GM18517 (cell line): ENCODE results near the gene TNIP1.
A peak's percentile ranks its signal among the peaks of the same experiment; 100 is the strongest.

Experiments
- ATAC-seq: cut with Tn5 transposase; IDR thresholded peaks from one replicate; pipeline ENCODE4 v1.9.1; 2021; ENCODE audit warnings: mild to moderate bottlenecking, moderate library complexity; ENCODE audit not compliant: unreplicated experiment

The TNIP1 gene

GRCh38 chr5:151085517-151086041 is 4.7 kb upstream of the TNIP1 start:
- ATAC-seq, result no peak

GRCh38 chr5:151084363-151084762 is 3.5 kb upstream of the TNIP1 start:
- no peak for ATAC-seq

GRCh38 chr5:151083081-151083676 is 2.3 kb upstream of the TNIP1 start:
- no peak for ATAC-seq

GRCh38 chr5:151082282-151082902 is 1.6 kb upstream of the TNIP1 start:
- no peak for ATAC-seq

GRCh38 chr5:151081431-151082281 is 822 bp upstream of the TNIP1 start:
- ATAC-seq, result no peak

- ATAC-seq, result no peak
Measured at GRCh38 chr5:151079838-151080612, 809 bp downstream of the TNIP1 start.

- peak; percentile 50 for ATAC-seq
Measured at GRCh38 chr5:151078490-151079262, 2.2 kb downstream of the TNIP1 start.

- ATAC-seq, result no peak
Measured at GRCh38 chr5:151077967-151078366, 2.9 kb downstream of the TNIP1 start.

GRCh38 chr5:151077419-151077818 is 3.4 kb downstream of the TNIP1 start:
- ATAC-seq, result no peak

GRCh38 chr5:151076616-151077015 is 4.2 kb downstream of the TNIP1 start:
- ATAC-seq, result no peak

GRCh38 chr5:151075698-151076331 is 5.0 kb downstream of the TNIP1 start:
- no peak for ATAC-seq

GRCh38 chr5:151074557-151074956 is 6.3 kb downstream of the TNIP1 start:
- ATAC-seq, result no peak

GRCh38 chr5:151073280-151073679 is 7.6 kb downstream of the TNIP1 start:
- ATAC-seq, result no peak

- ATAC-seq, result no peak
Measured at GRCh38 chr5:151072630-151073025, 8.2 kb downstream of the TNIP1 start.

- ATAC-seq, result no peak
Measured at GRCh38 chr5:151071848-151072629, 8.8 kb downstream of the TNIP1 start.

GRCh38 chr5:151071021-151071420 is 9.8 kb downstream of the TNIP1 start:
- no peak for ATAC-seq

GRCh38 chr5:151070449-151070848 is 10.4 kb downstream of the TNIP1 start:
- ATAC-seq, result no peak

- peak; percentile 65 for ATAC-seq
Measured at GRCh38 chr5:151068433-151069197, 12.2 kb downstream of the TNIP1 start.
